Measurements from ENCODE around the gene AQP7.

AQP7 gene

DNA sequence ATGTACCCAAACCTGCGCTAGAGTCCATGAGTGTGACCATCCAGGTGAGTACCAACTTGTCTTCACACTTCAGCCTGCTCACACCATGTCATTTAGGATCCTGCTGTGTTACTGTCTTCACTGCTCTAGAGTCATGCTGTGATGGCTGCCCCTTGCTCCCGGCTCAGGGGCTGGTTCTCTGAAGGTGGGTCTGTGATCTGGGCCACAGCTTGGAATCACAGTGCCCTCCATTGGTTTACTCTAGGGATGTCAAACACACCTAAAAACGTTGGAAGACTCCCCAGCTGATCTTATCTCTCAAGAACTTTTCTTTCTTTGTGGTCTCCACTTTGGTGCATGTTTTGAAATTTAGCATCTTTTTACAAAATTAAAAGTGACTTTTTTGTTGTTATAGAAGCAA lies 58.2 kb downstream of the AQP7 start:
- POLR2A ChIA-PET: no interaction called here

DNA sequence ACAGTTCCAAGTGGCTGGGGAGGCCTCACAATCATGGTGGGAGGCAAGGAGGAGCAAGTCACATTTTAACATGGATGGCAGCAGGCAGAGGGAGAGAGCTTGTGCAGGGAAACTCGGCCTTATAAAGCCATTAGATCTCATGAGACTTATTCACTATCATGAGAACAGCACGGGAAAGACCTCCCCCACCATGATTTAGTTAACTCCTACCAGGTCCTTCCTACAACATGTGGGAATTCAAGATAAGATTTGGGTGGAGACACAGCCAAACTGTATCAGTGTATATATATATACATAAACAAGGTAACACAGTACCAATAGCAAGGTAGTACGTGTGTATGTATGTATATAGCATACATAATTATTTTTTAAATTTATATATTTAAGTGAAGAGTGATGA lies 61.2 kb downstream of the AQP7 start:
- Histone ChIP-seq H3K4me1 (ENCODE audit: control insufficient read depth, insufficient read depth, low read length) (no peaks in the 10 kb centered on the region), H3K9me3 (ENCODE audit: control insufficient read depth, insufficient read depth, low read depth, low read length) (no peaks in the 10 kb centered on the region), H3K27ac (ENCODE audit: extremely low read depth, low read depth, low read length) (no peak overlapping the region), H3K36me3 (ENCODE audit: control insufficient read depth in 2 of 2, insufficient read depth in 1 of 2, low read length in 2 of 2) (peaks cover 9 to 80% of the 10 kb centered on the region in 2 experiments), H3K4me3 (ENCODE audit: low read depth, low read length) (no peak overlapping the region)
- POLR2A ChIA-PET: no interaction called here
- TF ChIP-seq ZNF830 (tag by site-specific recombination; IDR thresholded peaks at IDR 0.05; ENCODE audit: low read depth) (no peak), ZNF555 (tag by site-specific recombination; conservative IDR thresholded peaks at IDR 0.05) (no peak), ZNF404 (tag by site-specific recombination; IDR thresholded peaks at IDR 0.05) (no peak), ZNF433 (tag by site-specific recombination; IDR thresholded peaks at IDR 0.05; ENCODE audit: low read depth) (no peak), KLF8 (tag by site-specific recombination; IDR thresholded peaks at IDR 0.05) (no peak), ZNF571 (tag by site-specific recombination; IDR thresholded peaks at IDR 0.05) (no peak), ZNF114 (tag by site-specific recombination; IDR thresholded peaks at IDR 0.05) (no peak), ZNF274 (IDR thresholded peaks at IDR 0.05; ENCODE audit: low read length) (no peak), ZNF274 (tag by site-specific recombination; IDR thresholded peaks at IDR 0.05; ENCODE audit: borderline replicate concordance) (no peak), ZNF16 (tag by site-specific recombination; IDR thresholded peaks at IDR 0.05; ENCODE audit: low read depth) (no peak)
- TF ChIP-seq, protein P1, sequence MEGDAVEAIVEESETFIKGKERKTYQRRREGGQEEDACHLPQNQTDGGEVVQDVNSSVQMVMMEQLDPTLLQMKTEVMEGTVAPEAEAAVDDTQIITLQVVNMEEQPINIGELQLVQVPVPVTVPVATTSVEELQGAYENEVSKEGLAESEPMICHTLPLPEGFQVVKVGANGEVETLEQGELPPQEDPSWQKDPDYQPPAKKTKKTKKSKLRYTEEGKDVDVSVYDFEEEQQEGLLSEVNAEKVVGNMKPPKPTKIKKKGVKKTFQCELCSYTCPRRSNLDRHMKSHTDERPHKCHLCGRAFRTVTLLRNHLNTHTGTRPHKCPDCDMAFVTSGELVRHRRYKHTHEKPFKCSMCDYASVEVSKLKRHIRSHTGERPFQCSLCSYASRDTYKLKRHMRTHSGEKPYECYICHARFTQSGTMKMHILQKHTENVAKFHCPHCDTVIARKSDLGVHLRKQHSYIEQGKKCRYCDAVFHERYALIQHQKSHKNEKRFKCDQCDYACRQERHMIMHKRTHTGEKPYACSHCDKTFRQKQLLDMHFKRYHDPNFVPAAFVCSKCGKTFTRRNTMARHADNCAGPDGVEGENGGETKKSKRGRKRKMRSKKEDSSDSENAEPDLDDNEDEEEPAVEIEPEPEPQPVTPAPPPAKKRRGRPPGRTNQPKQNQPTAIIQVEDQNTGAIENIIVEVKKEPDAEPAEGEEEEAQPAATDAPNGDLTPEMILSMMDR (tag by site-specific recombination; IDR thresholded peaks at IDR 0.05): no peak
- CTCF ChIA-PET: no interaction called here

More for the DNA sequence above, 58.2 kb downstream of the AQP7 start:
- H3K36me3 ChIP-seq (ENCODE audit: control insufficient read depth in 2 of 2, insufficient read depth in 1 of 2, low read length in 2 of 2): peaks cover 18 to 85% of the 10 kb centered on the region in 2 experiments
- H3K4me1 ChIP-seq (ENCODE audit: control insufficient read depth, insufficient read depth, low read length): no peaks in the 10 kb centered on the region
- TF ChIP-seq ZNF544 (tag by site-specific recombination; IDR thresholded peaks at IDR 0.05): no peak
- TF ChIP-seq ZNF670 (tag by site-specific recombination; IDR thresholded peaks at IDR 0.05; ENCODE audit: low read depth): no peak
- TF ChIP-seq ZNF677 (tag by site-specific recombination; IDR thresholded peaks at IDR 0.05): no peak
- TF ChIP-seq, protein P2, sequence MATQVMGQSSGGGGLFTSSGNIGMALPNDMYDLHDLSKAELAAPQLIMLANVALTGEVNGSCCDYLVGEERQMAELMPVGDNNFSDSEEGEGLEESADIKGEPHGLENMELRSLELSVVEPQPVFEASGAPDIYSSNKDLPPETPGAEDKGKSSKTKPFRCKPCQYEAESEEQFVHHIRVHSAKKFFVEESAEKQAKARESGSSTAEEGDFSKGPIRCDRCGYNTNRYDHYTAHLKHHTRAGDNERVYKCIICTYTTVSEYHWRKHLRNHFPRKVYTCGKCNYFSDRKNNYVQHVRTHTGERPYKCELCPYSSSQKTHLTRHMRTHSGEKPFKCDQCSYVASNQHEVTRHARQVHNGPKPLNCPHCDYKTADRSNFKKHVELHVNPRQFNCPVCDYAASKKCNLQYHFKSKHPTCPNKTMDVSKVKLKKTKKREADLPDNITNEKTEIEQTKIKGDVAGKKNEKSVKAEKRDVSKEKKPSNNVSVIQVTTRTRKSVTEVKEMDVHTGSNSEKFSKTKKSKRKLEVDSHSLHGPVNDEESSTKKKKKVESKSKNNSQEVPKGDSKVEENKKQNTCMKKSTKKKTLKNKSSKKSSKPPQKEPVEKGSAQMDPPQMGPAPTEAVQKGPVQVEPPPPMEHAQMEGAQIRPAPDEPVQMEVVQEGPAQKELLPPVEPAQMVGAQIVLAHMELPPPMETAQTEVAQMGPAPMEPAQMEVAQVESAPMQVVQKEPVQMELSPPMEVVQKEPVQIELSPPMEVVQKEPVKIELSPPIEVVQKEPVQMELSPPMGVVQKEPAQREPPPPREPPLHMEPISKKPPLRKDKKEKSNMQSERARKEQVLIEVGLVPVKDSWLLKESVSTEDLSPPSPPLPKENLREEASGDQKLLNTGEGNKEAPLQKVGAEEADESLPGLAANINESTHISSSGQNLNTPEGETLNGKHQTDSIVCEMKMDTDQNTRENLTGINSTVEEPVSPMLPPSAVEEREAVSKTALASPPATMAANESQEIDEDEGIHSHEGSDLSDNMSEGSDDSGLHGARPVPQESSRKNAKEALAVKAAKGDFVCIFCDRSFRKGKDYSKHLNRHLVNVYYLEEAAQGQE (tag by site-specific recombination; IDR thresholded peaks at IDR 0.05): no peak
- TF ChIP-seq ZNF132 (tag by site-specific recombination; IDR thresholded peaks at IDR 0.05; ENCODE audit: borderline replicate concordance): no peak
- no peak for TF ChIP-seq MEIS1 (CRISPR knock-in tag; IDR thresholded peaks at IDR 0.05; ENCODE audit: borderline replicate concordance)
- no peak for TF ChIP-seq RBAK (tag by site-specific recombination; IDR thresholded peaks at IDR 0.05)
- H3K27ac ChIP-seq (ENCODE audit: extremely low read depth, low read depth, low read length): no peak overlapping the region
- no peaks in the 10 kb centered on the region for H3K9me3 ChIP-seq (ENCODE audit: control insufficient read depth, insufficient read depth, low read depth, low read length)
- CTCF ChIA-PET: no interaction called here
- H3K4me3 ChIP-seq (ENCODE audit: low read depth, low read length): no peak overlapping the region

DNA sequence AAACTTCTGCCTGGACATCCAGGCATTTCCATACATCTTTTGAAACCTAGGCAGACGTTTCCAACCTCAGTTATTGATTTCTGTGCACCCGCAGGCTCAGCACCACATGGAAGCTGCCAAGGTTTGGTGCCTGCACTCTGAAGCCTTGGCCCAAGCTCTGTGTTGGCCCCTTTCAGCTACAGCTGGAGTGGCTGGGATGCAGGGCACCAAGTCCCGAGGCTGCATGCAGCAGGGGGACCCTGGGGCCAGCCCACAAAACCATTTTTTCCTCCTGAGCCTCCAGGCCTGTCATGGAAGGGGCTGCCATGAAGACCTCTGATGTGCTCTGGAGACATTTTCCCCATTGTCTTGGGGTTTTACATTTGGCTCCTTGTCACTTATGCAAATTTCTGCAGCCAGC lies 62.2 kb downstream of the AQP7 start:
- H3K4me1 ChIP-seq (ENCODE audit: control insufficient read depth, insufficient read depth, low read length): no peaks in the 10 kb centered on the region
- no peaks in the 10 kb centered on the region for H3K9me3 ChIP-seq (ENCODE audit: control insufficient read depth, insufficient read depth, low read depth, low read length)
- CTCF ChIA-PET: no interaction called here
- POLR2A ChIA-PET: no interaction called here
- H3K27ac ChIP-seq (ENCODE audit: extremely low read depth, low read depth, low read length): no peak overlapping the region
- peaks cover 7 to 80% of the 10 kb centered on the region in 2 experiments for H3K36me3 ChIP-seq (ENCODE audit: control insufficient read depth in 2 of 2, insufficient read depth in 1 of 2, low read length in 2 of 2)
- H3K4me3 ChIP-seq (ENCODE audit: low read depth, low read length): no peak overlapping the region
- TF ChIP-seq ZNF548 (tag by site-specific recombination; IDR thresholded peaks at IDR 0.05): no peak
- no peak for TF ChIP-seq ZNF768 (tag by site-specific recombination; IDR thresholded peaks at IDR 0.05)
- no peak for TF ChIP-seq ZNF670 (tag by site-specific recombination; IDR thresholded peaks at IDR 0.05; ENCODE audit: low read depth)
- TF ChIP-seq, protein P3, sequence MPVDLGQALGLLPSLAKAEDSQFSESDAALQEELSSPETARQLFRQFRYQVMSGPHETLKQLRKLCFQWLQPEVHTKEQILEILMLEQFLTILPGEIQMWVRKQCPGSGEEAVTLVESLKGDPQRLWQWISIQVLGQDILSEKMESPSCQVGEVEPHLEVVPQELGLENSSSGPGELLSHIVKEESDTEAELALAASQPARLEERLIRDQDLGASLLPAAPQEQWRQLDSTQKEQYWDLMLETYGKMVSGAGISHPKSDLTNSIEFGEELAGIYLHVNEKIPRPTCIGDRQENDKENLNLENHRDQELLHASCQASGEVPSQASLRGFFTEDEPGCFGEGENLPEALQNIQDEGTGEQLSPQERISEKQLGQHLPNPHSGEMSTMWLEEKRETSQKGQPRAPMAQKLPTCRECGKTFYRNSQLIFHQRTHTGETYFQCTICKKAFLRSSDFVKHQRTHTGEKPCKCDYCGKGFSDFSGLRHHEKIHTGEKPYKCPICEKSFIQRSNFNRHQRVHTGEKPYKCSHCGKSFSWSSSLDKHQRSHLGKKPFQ (tag by site-specific recombination; IDR thresholded peaks at IDR 0.05): no peak
- TF ChIP-seq ZNF585B (tag by site-specific recombination; IDR thresholded peaks at IDR 0.05): peak; percentile 98
- no peak for TF ChIP-seq ZNF416 (tag by site-specific recombination; IDR thresholded peaks at IDR 0.05)
- TF ChIP-seq, protein P4, sequence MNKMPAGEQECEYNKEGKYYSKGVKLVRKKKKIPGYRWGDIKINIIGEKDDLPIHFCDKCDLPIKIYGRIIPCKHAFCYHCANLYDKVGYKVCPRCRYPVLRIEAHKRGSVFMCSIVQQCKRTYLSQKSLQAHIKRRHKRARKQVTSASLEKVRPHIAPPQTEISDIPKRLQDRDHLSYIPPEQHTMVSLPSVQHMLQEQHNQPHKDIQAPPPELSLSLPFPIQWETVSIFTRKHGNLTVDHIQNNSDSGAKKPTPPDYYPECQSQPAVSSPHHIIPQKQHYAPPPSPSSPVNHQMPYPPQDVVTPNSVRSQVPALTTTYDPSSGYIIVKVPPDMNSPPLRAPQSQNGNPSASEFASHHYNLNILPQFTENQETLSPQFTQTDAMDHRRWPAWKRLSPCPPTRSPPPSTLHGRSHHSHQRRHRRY (tag by site-specific recombination; IDR thresholded peaks at IDR 0.05): no peak
- no peak for TF ChIP-seq ZNF610 (tag by site-specific recombination; IDR thresholded peaks at IDR 0.05; ENCODE audit: borderline replicate concordance)
- no peak for TF ChIP-seq ZNF530 (tag by site-specific recombination; IDR thresholded peaks at IDR 0.05; ENCODE audit: low read depth)
- peak; percentile 73 for TF ChIP-seq SETDB1 (IDR thresholded peaks at IDR 0.05; ENCODE audit: insufficient read length, low read length)

Data from HEK293 (cell line).